Measurements from ENCODE around the gene RORB.

Gene RORB

DNA sequence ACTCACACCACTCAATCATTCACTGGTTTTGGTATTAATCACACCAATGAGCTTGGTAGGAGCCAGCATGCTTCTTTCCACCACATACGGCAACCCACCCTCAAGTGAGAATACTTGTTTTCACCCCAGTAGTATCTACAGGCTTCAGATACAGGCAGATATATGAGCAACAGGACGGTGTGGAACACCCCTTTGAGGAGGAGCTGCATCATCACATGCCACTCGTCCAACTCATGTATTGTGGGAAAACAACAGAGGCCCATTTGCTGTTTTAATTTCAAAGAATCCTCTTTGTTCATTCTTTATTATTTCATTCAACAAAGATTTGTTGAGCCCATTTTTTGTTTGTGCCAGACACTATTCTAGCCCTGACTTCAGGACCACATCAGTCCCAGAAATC is 46.0 kb downstream of the RORB start:
- no peaks in the 10 kb centered on the region for H3K9me3 ChIP-seq (ENCODE audit: insufficient read depth, low read depth, low read length)
- no peak overlapping the region for H4K12ac ChIP-seq (ENCODE audit: low read depth, low read length)
- H3K27me3 ChIP-seq (ENCODE audit: insufficient read depth, low read length) = no peaks in the 10 kb centered on the region
- H3K79me1 ChIP-seq (ENCODE audit: low read length) = no peaks in the 10 kb centered on the region
- H2BK120ac ChIP-seq (ENCODE audit: insufficient read depth, low read length, poor library complexity) = no peak overlapping the region
- no peak overlapping the region for H3K18ac ChIP-seq (ENCODE audit: low read length)
- H3K14ac ChIP-seq (ENCODE audit: low read length) = no peak overlapping the region
- no peaks in the 10 kb centered on the region for H3K4me1 ChIP-seq (ENCODE audit: control insufficient read depth in 1 of 2, insufficient read depth in 2 of 2, low read length in 2 of 2)
- H4K8ac ChIP-seq (ENCODE audit: low read depth, low read length) = no peak overlapping the region
- H3K27ac ChIP-seq (ENCODE audit: low read depth, low read length) = no peak overlapping the region
- no peak for DNase-seq
- H3K23ac ChIP-seq (ENCODE audit: low read length) = no peak overlapping the region
- no peak overlapping the region for H4K91ac ChIP-seq (ENCODE audit: low read depth, low read length)
- no peak overlapping the region for H2AK5ac ChIP-seq (ENCODE audit: low read length)
- H3K79me2 ChIP-seq (ENCODE audit: control insufficient read depth, insufficient read depth, low read length, poor library complexity) = no peaks in the 10 kb centered on the region
- H2BK12ac ChIP-seq (ENCODE audit: low read length) = no peak overlapping the region
- no peak overlapping the region for H2BK5ac ChIP-seq (ENCODE audit: low read depth, low read length, poor library complexity)
- no peak overlapping the region for H3K4me3 ChIP-seq (ENCODE audit: low read depth, low read length)
- no peak overlapping the region for H3K4me2 ChIP-seq (ENCODE audit: low read length)
- no peak overlapping the region for H3K4ac ChIP-seq (ENCODE audit: low read depth, low read length)
- no peak overlapping the region for H2AFZ ChIP-seq (ENCODE audit: insufficient read depth, low read length, poor library complexity)
- no peak overlapping the region for H3K9ac ChIP-seq (ENCODE audit: low read length)
- H3K36me3 ChIP-seq (ENCODE audit: control insufficient read depth in 1 of 2, insufficient read depth in 2 of 2, low read length in 2 of 2) = no peaks in the 10 kb centered on the region
- no CpG with 5 or more reads among the region's 3 CpGs for WGBS (ENCODE audit: extremely low coverage, insufficient coverage, insufficient read length)

- no peak overlapping the region for H4K8ac ChIP-seq (ENCODE audit: low read depth, low read length)
- no CpG with 5 or more reads among the region's 5 CpGs for WGBS (ENCODE audit: extremely low coverage, insufficient coverage, insufficient read length)
Observed at GRCh38 chr9:74551266-74551665, 54.1 kb downstream of the RORB start.

DNA sequence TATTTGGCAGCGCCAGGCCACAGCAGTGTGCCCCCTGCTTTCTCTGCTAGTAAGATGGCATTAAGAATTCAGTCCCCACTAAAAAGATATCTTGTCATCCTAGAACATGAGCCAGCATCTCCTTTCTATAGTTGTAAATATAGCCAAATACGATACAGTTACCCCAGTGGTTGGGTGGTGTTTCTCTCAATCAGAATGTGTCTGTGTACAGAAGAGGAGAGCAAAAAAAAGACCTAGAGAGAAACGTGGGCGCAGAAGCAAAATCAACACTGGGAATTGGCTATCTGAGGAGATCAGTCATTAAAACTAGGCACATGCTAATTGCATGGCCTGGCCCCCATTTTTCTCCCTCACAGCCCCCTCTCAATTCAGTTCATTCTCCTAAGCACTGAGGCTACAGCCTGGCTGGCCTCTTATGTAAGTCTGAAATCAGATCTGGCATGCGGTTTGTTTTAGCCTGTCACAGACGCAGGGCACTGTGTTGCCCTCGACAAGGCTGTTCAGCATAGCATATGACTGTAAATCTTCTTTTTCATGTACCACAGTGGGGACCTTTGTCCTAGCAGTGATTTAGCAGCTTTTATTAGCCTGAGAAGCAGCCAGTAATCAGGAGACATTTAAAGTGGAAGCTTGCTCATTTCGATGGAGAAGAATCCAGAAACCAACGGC is 57.8 kb downstream of the RORB start:
- H3K4me3 ChIP-seq (ENCODE audit: low read depth, low read length) = no peak overlapping the region
- H2BK12ac ChIP-seq (ENCODE audit: low read length) = no peak overlapping the region
- no peak overlapping the region for H4K12ac ChIP-seq (ENCODE audit: low read depth, low read length)
- H2AFZ ChIP-seq (ENCODE audit: insufficient read depth, low read length, poor library complexity) = no peak overlapping the region
- H4K8ac ChIP-seq (ENCODE audit: low read depth, low read length) = no peak overlapping the region
- no peak overlapping the region for H3K14ac ChIP-seq (ENCODE audit: low read length)
- no peaks in the 10 kb centered on the region for H3K79me2 ChIP-seq (ENCODE audit: control insufficient read depth, insufficient read depth, low read length, poor library complexity)
- no peak overlapping the region for H3K27ac ChIP-seq (ENCODE audit: low read depth, low read length)
- no peak overlapping the region for H3K4ac ChIP-seq (ENCODE audit: low read depth, low read length)
- no peak overlapping the region for H2AK5ac ChIP-seq (ENCODE audit: low read length)
- H3K36me3 ChIP-seq (ENCODE audit: control insufficient read depth in 1 of 2, insufficient read depth in 2 of 2, low read length in 2 of 2) = no peaks in the 10 kb centered on the region
- H3K18ac ChIP-seq (ENCODE audit: low read length) = no peak overlapping the region
- H3K4me1 ChIP-seq (ENCODE audit: control insufficient read depth in 1 of 2, insufficient read depth in 2 of 2, low read length in 2 of 2) = peaks cover 0 to 2% of the 10 kb centered on the region in 2 experiments
- H3K27me3 ChIP-seq (ENCODE audit: insufficient read depth, low read length) = no peaks in the 10 kb centered on the region
- no peaks in the 10 kb centered on the region for H3K79me1 ChIP-seq (ENCODE audit: low read length)
- no peak overlapping the region for H3K23ac ChIP-seq (ENCODE audit: low read length)
- H4K91ac ChIP-seq (ENCODE audit: low read depth, low read length) = no peak overlapping the region
- no peak overlapping the region for H2BK5ac ChIP-seq (ENCODE audit: low read depth, low read length, poor library complexity)
- no peak overlapping the region for H2BK120ac ChIP-seq (ENCODE audit: insufficient read depth, low read length, poor library complexity)
- WGBS (ENCODE audit: extremely low coverage, insufficient coverage, insufficient read length) = no CpG with 5 or more reads among the region's 9 CpGs
- no peaks in the 10 kb centered on the region for H3K9me3 ChIP-seq (ENCODE audit: insufficient read depth, low read depth, low read length)
- no peak for DNase-seq
- no peak overlapping the region for H3K4me2 ChIP-seq (ENCODE audit: low read length)
- no peak overlapping the region for H3K9ac ChIP-seq (ENCODE audit: low read length)

More at GRCh38 chr9:74551266-74551665, 54.1 kb downstream of the RORB start:
- Histone ChIP-seq H3K18ac (ENCODE audit: low read length) (no peak overlapping the region), H3K27ac (ENCODE audit: low read depth, low read length) (no peak overlapping the region), H3K23ac (ENCODE audit: low read length) (no peak overlapping the region), H3K79me2 (ENCODE audit: control insufficient read depth, insufficient read depth, low read length, poor library complexity) (no peaks in the 10 kb centered on the region), H2BK12ac (ENCODE audit: low read length) (no peak overlapping the region), H4K91ac (ENCODE audit: low read depth, low read length) (no peak overlapping the region), H3K9me3 (ENCODE audit: insufficient read depth, low read depth, low read length) (no peaks in the 10 kb centered on the region), H3K4me2 (ENCODE audit: low read length) (no peak overlapping the region), H3K79me1 (ENCODE audit: low read length) (no peaks in the 10 kb centered on the region), H3K9ac (ENCODE audit: low read length) (no peak overlapping the region), H2BK5ac (ENCODE audit: low read depth, low read length, poor library complexity) (no peak overlapping the region), H4K12ac (ENCODE audit: low read depth, low read length) (no peak overlapping the region), H3K4me1 (ENCODE audit: control insufficient read depth in 1 of 2, insufficient read depth in 2 of 2, low read length in 2 of 2) (peaks cover 0 to under 1% of the 10 kb centered on the region in 2 experiments), H2AK5ac (ENCODE audit: low read length) (no peak overlapping the region), H3K27me3 (ENCODE audit: insufficient read depth, low read length) (no peaks in the 10 kb centered on the region), H3K14ac (ENCODE audit: low read length) (no peak overlapping the region), H2AFZ (ENCODE audit: insufficient read depth, low read length, poor library complexity) (no peak overlapping the region), H2BK120ac (ENCODE audit: insufficient read depth, low read length, poor library complexity) (no peak overlapping the region), H3K4me3 (ENCODE audit: low read depth, low read length) (no peak overlapping the region), H3K4ac (ENCODE audit: low read depth, low read length) (no peak overlapping the region), H3K36me3 (ENCODE audit: control insufficient read depth in 1 of 2, insufficient read depth in 2 of 2, low read length in 2 of 2) (no peaks in the 10 kb centered on the region)
- no peak for DNase-seq

DNA sequence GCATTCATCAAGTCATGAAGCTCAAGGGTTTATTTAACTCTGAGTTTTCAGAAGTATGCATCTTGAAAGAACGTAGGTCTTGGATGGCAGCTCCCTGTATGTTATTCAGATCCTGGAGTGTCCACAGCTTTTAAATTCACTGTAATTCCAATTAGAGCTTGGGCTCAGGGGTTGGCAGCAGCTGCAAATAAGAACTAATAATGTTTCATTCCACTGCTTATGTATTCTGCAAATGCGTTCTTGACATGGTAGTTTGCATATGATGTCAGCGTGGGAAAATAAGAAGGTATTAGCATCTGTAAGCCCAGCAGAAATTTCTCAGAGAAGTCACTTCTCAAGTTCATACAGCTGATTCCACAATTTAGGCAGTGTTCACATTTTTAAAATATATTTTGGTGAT is 58.4 kb downstream of the RORB start:
- Histone ChIP-seq H3K79me1 (ENCODE audit: low read length) (no peaks in the 10 kb centered on the region), H2BK120ac (ENCODE audit: insufficient read depth, low read length, poor library complexity) (no peak overlapping the region), H3K4ac (ENCODE audit: low read depth, low read length) (no peak overlapping the region), H3K23ac (ENCODE audit: low read length) (no peak overlapping the region), H2AK5ac (ENCODE audit: low read length) (no peak overlapping the region), H3K9me3 (ENCODE audit: insufficient read depth, low read depth, low read length) (no peaks in the 10 kb centered on the region), H3K18ac (ENCODE audit: low read length) (no peak overlapping the region), H4K12ac (ENCODE audit: low read depth, low read length) (no peak overlapping the region), H4K91ac (ENCODE audit: low read depth, low read length) (no peak overlapping the region), H3K4me1 (ENCODE audit: control insufficient read depth in 1 of 2, insufficient read depth in 2 of 2, low read length in 2 of 2) (peaks cover 0 to 2% of the 10 kb centered on the region in 2 experiments), H3K27ac (ENCODE audit: low read depth, low read length) (no peak overlapping the region), H2BK5ac (ENCODE audit: low read depth, low read length, poor library complexity) (no peak overlapping the region), H4K8ac (ENCODE audit: low read depth, low read length) (no peak overlapping the region), H3K79me2 (ENCODE audit: control insufficient read depth, insufficient read depth, low read length, poor library complexity) (no peaks in the 10 kb centered on the region), H3K9ac (ENCODE audit: low read length) (no peak overlapping the region), H3K36me3 (ENCODE audit: control insufficient read depth in 1 of 2, insufficient read depth in 2 of 2, low read length in 2 of 2) (no peaks in the 10 kb centered on the region), H3K4me2 (ENCODE audit: low read length) (no peak overlapping the region), H2AFZ (ENCODE audit: insufficient read depth, low read length, poor library complexity) (no peak overlapping the region), H3K4me3 (ENCODE audit: low read depth, low read length) (no peak overlapping the region), H2BK12ac (ENCODE audit: low read length) (no peak overlapping the region), H3K14ac (ENCODE audit: low read length) (no peak overlapping the region), H3K27me3 (ENCODE audit: insufficient read depth, low read length) (no peaks in the 10 kb centered on the region)
- no CpG with 5 or more reads among the region's 3 CpGs for WGBS (ENCODE audit: extremely low coverage, insufficient coverage, insufficient read length)
- no peak for DNase-seq

All from trophoblast cell (in vitro differentiated cells and primary cell).